Superior temporal gyrus (tissue), 1 donor: ENCODE results near the gene SERGEF.

Experiments used
- DNase-seq: peaks from one replicate; pipeline ENCODE4 v3.0.0-alpha.2; 2016; ENCODE audit errors: extremely low spot score

The SERGEF gene

GRCh38 chr11:17771841-17772401 is 240.9 kb downstream of the SERGEF start:
- no peak for DNase-seq

DNA sequence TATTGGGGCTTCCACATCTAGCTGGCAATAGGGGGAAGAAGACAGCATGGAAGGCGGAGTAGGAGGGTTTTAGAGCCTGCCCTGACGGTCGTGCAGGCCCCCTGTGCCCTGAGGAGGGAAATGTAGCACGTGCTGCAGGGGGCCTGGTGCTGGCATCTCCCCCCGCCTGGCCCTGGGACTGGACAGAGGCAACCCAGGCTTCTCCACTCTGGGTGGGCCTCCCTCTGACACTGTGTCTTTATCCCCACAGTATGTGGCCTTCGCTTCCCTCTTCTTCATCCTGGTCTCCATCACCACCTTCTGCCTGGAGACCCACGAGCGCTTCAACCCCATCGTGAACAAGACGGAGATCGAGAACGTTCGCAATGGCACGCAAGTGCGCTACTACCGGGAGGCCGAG is 241.4 kb downstream of the SERGEF start:
- no peak for DNase-seq

GRCh38 chr11:17770917-17771316 is 241.9 kb downstream of the SERGEF start:
- DNase-seq, result no peak

- no peak for DNase-seq
These were observed 242.7 kb downstream of the SERGEF start for GRCh38 chr11:17770048-17770652.

DNA sequence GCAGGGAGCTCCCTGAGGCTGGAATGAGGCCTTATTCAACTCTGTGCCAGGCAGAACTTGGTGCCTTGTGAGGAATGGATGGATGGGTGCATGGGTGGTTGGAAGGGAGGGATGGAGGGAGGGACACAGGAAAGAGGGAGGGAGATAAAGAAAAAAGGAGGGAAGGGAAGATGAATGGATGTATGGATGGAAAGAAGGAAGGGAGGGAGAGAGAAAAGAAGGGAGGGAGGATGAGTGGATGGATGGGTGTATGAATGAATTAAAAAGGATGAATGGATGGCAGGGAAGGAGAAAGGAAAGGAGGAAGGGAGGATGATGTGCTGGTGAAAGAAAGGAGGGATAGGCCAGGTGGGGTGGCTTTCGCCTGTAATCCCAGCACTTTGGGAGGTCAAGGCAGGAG is 243.6 kb downstream of the SERGEF start:
- DNase-seq, result no peak

DNA sequence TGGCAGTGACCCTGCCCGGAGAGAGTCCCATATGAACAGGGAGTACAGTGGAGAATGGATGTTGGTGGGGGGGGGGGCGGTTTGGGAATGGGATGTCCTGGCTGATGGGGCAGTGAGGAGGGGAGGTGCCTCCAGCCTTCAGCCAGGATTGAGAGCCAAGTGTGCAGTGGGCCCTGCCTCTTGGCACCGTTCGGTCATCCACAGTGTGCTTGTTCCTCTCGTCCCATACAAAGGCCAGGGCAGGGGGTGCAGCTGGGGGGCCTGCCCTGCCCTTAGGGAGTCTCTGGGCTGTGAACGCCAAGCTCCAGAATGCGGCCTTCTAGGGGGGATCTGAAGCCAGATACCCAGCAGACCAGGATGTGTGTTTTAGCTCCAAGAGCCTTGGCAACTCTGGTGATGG is 244.3 kb downstream of the SERGEF start:
- no peak for DNase-seq

DNA sequence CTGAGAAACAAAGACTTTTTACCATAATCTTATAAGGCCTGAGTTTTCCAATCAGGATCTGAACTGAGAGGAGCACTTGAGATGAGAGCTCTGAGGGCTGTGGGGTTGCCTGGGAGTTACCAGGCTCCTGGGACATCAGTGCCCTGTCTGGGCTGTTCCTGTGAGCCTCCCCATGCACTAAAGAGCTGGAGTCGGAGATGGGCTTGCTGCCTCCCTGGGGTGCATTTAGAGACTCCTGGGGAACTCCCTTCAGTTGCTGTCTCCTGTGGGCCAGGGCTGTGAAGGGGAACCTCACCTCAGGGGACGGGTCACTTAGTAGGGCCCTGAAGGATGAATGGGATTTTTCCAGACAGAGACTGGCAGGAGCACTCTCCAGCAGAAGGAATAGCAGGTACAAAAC is 244.9 kb downstream of the SERGEF start:
- no peak for DNase-seq

GRCh38 chr11:17767301-17767885 is 245.5 kb downstream of the SERGEF start:
- DNase-seq, result no peak

DNA sequence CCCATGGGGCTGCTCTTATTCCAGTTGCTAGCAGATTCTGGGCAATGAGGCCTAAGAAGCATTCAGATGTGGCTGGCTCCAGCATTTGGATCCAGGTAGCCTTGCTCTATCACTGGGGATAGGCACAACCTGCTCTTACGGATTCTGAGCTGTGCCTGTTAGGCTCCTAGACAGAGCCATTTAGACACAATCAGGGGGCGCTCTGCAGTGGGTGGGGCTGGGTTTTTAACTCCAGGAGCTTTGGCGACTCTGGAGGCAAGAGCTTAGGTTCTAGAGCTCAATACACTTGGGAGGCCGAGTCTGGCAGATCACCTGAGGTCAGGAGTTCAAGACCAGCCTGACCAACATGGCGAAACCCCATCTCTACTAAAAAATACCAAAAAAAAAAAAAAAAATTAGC is 246.3 kb downstream of the SERGEF start:
- DNase-seq, result no peak

GRCh38 chr11:17766073-17766359 is 246.8 kb downstream of the SERGEF start:
- DNase-seq, result no peak

DNA sequence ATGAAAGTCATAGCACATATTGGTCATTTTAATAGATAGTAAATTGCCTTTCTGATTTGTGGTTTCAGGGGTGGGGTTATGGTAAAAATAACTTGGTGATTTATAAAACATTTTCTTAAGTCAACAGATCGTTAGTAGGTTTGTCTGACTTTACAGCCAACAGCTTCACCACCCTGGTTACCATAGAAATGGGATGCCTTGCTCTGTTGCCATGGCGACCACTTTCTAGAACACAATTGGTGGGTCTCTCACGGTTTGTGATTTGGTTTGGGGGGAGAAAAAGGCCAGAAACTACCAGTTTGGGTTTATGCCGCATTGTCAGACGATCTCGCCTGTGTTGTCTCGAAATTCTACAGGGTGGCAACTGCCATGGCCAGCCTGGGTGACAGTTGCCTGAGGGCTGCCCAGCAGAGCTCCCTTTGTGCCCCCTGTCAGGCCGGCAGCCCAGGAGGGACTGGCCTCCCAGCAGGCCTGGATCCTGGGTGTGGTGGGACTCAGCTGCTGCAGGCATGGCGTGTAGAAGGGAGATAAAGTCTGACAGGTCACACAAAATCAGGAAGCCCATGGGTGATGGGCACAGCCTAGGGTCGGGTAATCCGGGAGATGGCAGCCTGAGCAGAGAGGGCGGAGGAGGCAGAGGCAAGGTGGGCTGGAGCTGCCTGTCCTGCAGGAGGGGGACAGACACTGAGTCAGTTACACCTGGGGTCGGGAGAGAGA is 247.3 kb downstream of the SERGEF start:
- no peak for DNase-seq

- no peak for DNase-seq
These were observed 248.2 kb downstream of the SERGEF start for GRCh38 chr11:17764446-17765218.

- DNase-seq, result no peak
These were observed 249.1 kb downstream of the SERGEF start for GRCh38 chr11:17763703-17764102.

DNA sequence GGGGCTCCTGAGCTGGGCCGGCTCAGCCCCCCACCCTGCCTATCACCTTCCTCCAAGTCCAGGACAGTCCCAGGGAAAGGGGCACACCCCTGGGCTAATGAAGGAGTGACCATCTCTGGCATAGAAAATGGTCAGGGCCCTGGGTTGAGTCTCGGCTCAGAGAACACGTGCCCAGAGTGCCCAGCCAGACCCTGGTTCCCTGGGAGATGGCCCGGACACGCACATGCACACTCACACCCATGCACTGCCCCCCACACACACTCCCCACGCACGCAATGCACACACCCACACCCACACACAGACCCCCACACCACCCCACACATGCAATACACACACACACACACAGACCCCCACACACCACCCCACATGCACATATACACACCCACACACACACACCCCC is 249.6 kb downstream of the SERGEF start:
- DNase-seq, result no peak

DNA sequence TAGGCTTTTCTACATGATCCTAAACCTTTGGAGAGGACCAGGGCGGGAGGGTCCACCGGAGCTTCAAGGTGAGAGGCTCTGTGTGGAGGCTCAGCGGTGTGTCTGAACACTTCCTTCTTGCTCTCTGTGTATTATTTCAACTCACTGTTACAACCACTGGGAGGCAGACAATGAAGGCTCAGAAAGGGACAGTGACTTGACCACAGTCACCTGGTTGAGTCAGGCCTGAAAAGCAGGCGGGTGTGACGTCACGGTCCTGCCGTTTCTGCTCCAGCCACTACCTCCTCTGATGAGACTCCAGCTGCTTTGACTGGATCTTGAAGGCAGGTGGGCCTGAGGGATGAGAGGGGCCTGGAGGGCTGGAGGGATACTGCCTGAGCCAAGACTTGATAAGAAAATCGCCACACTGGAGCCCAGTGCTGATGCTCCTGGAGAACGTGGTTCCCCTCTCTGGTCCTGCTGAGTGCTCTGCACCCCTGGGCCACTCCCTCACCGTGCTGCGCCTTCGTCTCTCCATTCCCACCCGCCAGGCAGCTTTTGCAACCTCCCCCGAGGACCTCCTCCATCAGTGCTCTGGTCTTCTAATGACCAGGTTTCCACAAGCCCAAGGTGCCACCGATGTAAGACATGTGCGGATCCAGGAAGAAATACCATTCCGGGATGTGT is 250.4 kb downstream of the SERGEF start:
- no peak for DNase-seq

GRCh38 chr11:17760102-17761029 is 252.5 kb downstream of the SERGEF start:
- DNase-seq, result no peak

DNA sequence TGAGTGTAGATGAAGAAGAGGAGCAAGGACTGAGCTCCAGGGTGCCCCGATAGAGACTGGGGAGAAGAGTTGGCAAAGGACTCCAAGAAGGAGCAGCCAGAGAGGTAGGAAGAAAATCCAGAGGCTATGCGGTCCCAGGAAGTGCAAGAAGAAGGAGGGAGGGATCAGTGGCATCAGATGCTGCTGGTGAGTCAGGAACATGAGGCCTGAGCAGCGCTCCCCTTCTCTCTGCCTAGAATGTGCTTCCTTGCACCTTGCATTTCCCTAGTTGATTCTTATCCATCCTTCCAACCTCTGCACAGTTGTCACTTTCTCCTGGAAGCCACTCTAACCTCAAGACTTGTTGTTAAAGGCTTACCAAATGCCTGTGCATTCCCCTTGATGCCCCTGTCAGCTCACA is 257.0 kb downstream of the SERGEF start:
- no peak for DNase-seq

GRCh38 chr11:17753641-17754040 is 259.2 kb downstream of the SERGEF start:
- DNase-seq, result no peak

GRCh38 chr11:17753153-17753552 is 259.7 kb downstream of the SERGEF start:
- no peak for DNase-seq

DNA sequence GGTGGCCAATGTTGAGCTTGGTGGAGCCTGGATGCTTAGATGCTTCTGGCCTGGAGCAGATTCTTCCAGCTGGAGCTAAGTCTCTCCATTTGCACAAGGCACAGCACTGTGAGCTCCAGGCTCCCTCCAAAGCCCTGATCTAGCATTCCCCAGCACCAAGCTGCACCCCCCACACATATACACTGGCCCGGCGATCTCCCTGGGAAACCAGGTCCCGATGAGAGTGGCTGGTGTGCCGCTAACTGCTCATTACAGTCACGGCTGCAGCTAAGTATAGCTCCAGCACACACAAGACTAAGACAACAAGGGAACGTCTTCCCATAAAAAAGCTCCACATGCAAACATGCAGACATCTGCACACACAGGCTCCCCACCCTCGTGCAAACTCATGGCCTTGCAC is 260.7 kb downstream of the SERGEF start:
- no peak for DNase-seq

GRCh38 chr11:17751558-17751957 is 261.3 kb downstream of the SERGEF start:
- no peak for DNase-seq
